ENCODE data around the gene SLC27A2.

Gene SLC27A2

GRCh38 chr15:50280271-50280670, 98.3 kb downstream of the SLC27A2 start:
- FAIRE-seq: no peak

- FAIRE-seq: no peak
Measured at GRCh38 chr15:50281427-50281826, 99.4 kb downstream of the SLC27A2 start.

All from colon (tissue), 2 donors.